K562 (cell line): Measurements from ENCODE around the gene ACTN1. TPM values are rescaled to one million over a fixed set of nuclear protein-coding genes. Genes with fewer than 3 reads are reported as not detected.

Source experiments
- ATAC-seq: fragments of 200-7000 bp; cut with Tn5 transposase; 3 replicates; pipeline ENCODE4 v1.9.1; 2020; ENCODE audit warnings: moderate library complexity
- BruUV-seq: library from RNA; stranded (reverse); fragments of 400-500 nt; replicated peaks from 2 replicates; lab custom pipeline; 2021; lab: Mats Ljungman, UMichigan
- CTCF ChIA-PET: fragments of 300-600 bp; formaldehyde crosslinking; extraction: SDS; loops from one replicate; lab custom pipeline; 2021; ENCODE audit warnings: low intra/inter-chr PET ratio; lab: Yijun Ruan, JAX
- POLR2A ChIA-PET: fragments of 300-600, 350-650 bp; sonication (Branson Sonifier 250); formaldehyde crosslinking; extraction: SDS; loops from one replicate; lab custom pipeline; 2021; ENCODE audit warnings: antibody characterized with exemption, inconsistent platforms; lab: Yijun Ruan, JAX
- DNase-seq, 4 experiments: peaks; one replicate each; pipeline versions ENCODE4 v3.0.0 to v3.0.0-alpha.2; 2011 to 2018; ENCODE audit warnings: low spot score in 3 of 4, mixed read lengths in 3 of 4; ENCODE audit errors: extremely low read depth in 1 of 4
- FAIRE-seq: peaks from 2 replicates; lab custom pipeline; 2011; peaks lifted over from hg19 to GRCh38; lab: Jason Lieb, UNC
- H2AFZ ChIP-seq: 2 replicates; pipeline ENCODE4 v1.6.0; 2011; ENCODE audit warnings: low read depth, low read length, control low read depth, inconsistent platforms
- H3K27ac ChIP-seq: fragments of 200-600 bp; 3 replicates; pipeline ENCODE4 v1.8.0; 2011; ENCODE audit warnings: low read depth, mild to moderate bottlenecking, control low read depth, inconsistent platforms, low read length, moderate library complexity, mixed read lengths; ENCODE audit errors: extremely low read depth
- H3K27me3 ChIP-seq, 2 experiments: fragments of 300-600 bp in 1 of 2; 2 replicates in 1 of 2; 3 replicates in 1 of 2; pipeline versions ENCODE4 v1.6.0 to v1.8.0; 2011; ENCODE audit warnings: inconsistent platforms in 2 of 2, low read length in 2 of 2, mild to moderate bottlenecking in 1 of 2, mixed read lengths in 1 of 2, moderate library complexity in 1 of 2; ENCODE audit not compliant: control insufficient read depth in 2 of 2, insufficient read depth in 2 of 2
- H3K36me3 ChIP-seq: fragments of 300-600 bp; 3 replicates; pipeline ENCODE4 v1.8.0; 2011; ENCODE audit warnings: mild to moderate bottlenecking, low read length, inconsistent platforms; ENCODE audit not compliant: control insufficient read depth, insufficient read depth
- H3K4me1 ChIP-seq, 2 experiments: fragments of 200-600 bp in 1 of 2; replicated peaks in 1 of 2; 2 replicates in 1 of 2; 3 replicates in 1 of 2; pipeline versions ENCODE4 v1.5.1 to v1.8.0; 2011; ENCODE audit warnings: inconsistent platforms in 2 of 2, low read length in 2 of 2, mild to moderate bottlenecking in 1 of 2, mixed read lengths in 1 of 2, moderate library complexity in 1 of 2; ENCODE audit not compliant: control insufficient read depth in 2 of 2, insufficient read depth in 2 of 2
- H3K4me2 ChIP-seq: 2 replicates; pipeline ENCODE4 v1.6.1; 2011; ENCODE audit warnings: low read length, control low read depth, inconsistent platforms, mixed read lengths; ENCODE audit not compliant: insufficient read depth
- H3K4me3 ChIP-seq: fragments of 200-600 bp; sonication (generic), shearing (Covaris generic); 2 replicates; pipeline ENCODE4 v1.5.1; 2016; ENCODE audit warnings: control low read depth, inconsistent platforms
- H3K79me2 ChIP-seq: fragments of 200-600 bp; 3 replicates; pipeline ENCODE4 v1.8.0; 2011; ENCODE audit warnings: low read length, inconsistent platforms; ENCODE audit not compliant: control insufficient read depth, insufficient read depth
- H3K9ac ChIP-seq, 2 experiments: 2 replicates each; pipeline versions ENCODE4 v1.6.0 to v1.6.1; 2011; ENCODE audit warnings: low read depth in 2 of 2, low read length in 2 of 2, control low read depth in 1 of 2, inconsistent platforms in 1 of 2, mild to moderate bottlenecking in 1 of 2, mixed read lengths in 1 of 2; ENCODE audit not compliant: insufficient read depth in 1 of 2
- H3K9me1 ChIP-seq: one replicate; pipeline ENCODE4 v1.6.0; 2011; ENCODE audit warnings: inconsistent platforms, mild to moderate bottlenecking, low read length, moderate library complexity; ENCODE audit not compliant: control insufficient read depth, insufficient read depth
- H3K9me3 ChIP-seq: replicated peaks from 2 replicates; pipeline ENCODE4 v1.5.1; 2011; ENCODE audit warnings: low read depth, low read length, inconsistent platforms; ENCODE audit not compliant: control insufficient read depth, insufficient read depth
- H4K20me1 ChIP-seq: replicated peaks from 2 replicates; pipeline ENCODE4 v1.6.1; 2011; ENCODE audit warnings: low read length, inconsistent platforms, mixed read lengths; ENCODE audit not compliant: control insufficient read depth, insufficient read depth
- CCNT2 ChIP-seq: IDR thresholded peaks from 2 replicates; pipeline ENCODE4 v1.6.1; 2011; ENCODE audit warnings: borderline replicate concordance, low read depth, mild to moderate bottlenecking, moderate library complexity, mixed read lengths, low read length; ENCODE audit not compliant: insufficient read length; ENCODE audit errors: extremely low read depth
- FOXA3 ChIP-seq, 2 experiments: fragments of 450-650 bp in 1 of 2; sonication (generic) in 1 of 2; formaldehyde crosslinking; IDR thresholded peaks in 1 of 2; conservative IDR thresholded peaks in 1 of 2; 2 replicates each; pipeline versions ENCODE4 v1.4.0 to v1.8.0; 2020 to 2022; ENCODE audit warnings: mild to moderate bottlenecking in 2 of 2, missing genetic modification reagents in 1 of 2
- HDGF ChIP-seq: fragments of 450-650 bp; IDR thresholded peaks from 2 replicates; pipeline ENCODE4 v1.6.1; 2016
- KAT2B ChIP-seq: IDR thresholded peaks from one replicate; pipeline ENCODE4 v1.6.1; 2012; ENCODE audit warnings: low read depth, mild to moderate bottlenecking, control low read depth, inconsistent platforms, low read length, moderate library complexity
- NCOA2 ChIP-seq, 2 experiments: fragments of 450-650 bp; IDR thresholded peaks; 2 replicates each; pipeline ENCODE4 v1.6.1; 2018; ENCODE audit warnings: mild to moderate bottlenecking in 2 of 2, moderate library complexity in 1 of 2; ENCODE audit not compliant: partially characterized antibody in 2 of 2
- NCOR1 ChIP-seq: fragments of 450-650 bp; IDR thresholded peaks from 2 replicates; pipeline ENCODE4 v1.6.1; 2016; ENCODE audit warnings: mild to moderate bottlenecking, moderate library complexity
- NFATC3 ChIP-seq: fragments of 450-650 bp; IDR thresholded peaks from 2 replicates; pipeline ENCODE4 v1.6.1; 2017; ENCODE audit warnings: mild to moderate bottlenecking
- SAFB2 ChIP-seq: fragments of 200-400 bp; formaldehyde crosslinking; IDR thresholded peaks from 2 replicates; pipeline ENCODE4 v1.6.1; 2018; ENCODE audit warnings: borderline replicate concordance, low read length, low read depth, moderate library complexity; ENCODE audit not compliant: severe bottlenecking
- SIN3A ChIP-seq, 2 experiments: fragments of 150-350 bp in 1 of 2; IDR thresholded peaks; 2 replicates each; pipeline ENCODE4 v1.6.1; 2011 to 2016; ENCODE audit warnings: borderline replicate concordance in 2 of 2, low read depth in 2 of 2, low read length in 2 of 2, mild to moderate bottlenecking in 2 of 2, moderate library complexity in 2 of 2; ENCODE audit not compliant: control insufficient read depth in 1 of 2
- SRSF9 ChIP-seq: fragments of 200-400 bp; formaldehyde crosslinking; IDR thresholded peaks from 2 replicates; pipeline ENCODE4 v1.6.1; 2017; ENCODE audit warnings: low read depth, low read length, borderline replicate concordance
- STAG1 ChIP-seq: sonication (generic); formaldehyde crosslinking; IDR thresholded peaks from 2 replicates; pipeline ENCODE4 v1.5.0; 2020; ENCODE audit warnings: missing genetic modification reagents, borderline replicate concordance
- ZBTB7A ChIP-seq: IDR thresholded peaks from 2 replicates; pipeline ENCODE4 v1.6.1; 2011; ENCODE audit warnings: low read depth, mild to moderate bottlenecking, low read length, moderate library complexity, borderline replicate concordance; ENCODE audit not compliant: control insufficient read depth
- ZC3H8 ChIP-seq: fragments of 450-650 bp; IDR thresholded peaks from 2 replicates; pipeline ENCODE4 v1.6.1; 2017
- ZNF280A ChIP-seq: fragments of 450-650 bp; IDR thresholded peaks from 2 replicates; pipeline ENCODE4 v1.6.1; 2018; ENCODE audit warnings: mild to moderate bottlenecking, low read depth; ENCODE audit not compliant: partially characterized antibody
- ZNF512 ChIP-seq: IDR thresholded peaks from 2 replicates; pipeline ENCODE4 v1.6.1; 2016; ENCODE audit warnings: missing genetic modification characterization, missing compliant biosample characterization
- ZNF561 ChIP-seq: fragments of 450-650 bp; formaldehyde crosslinking; conservative IDR thresholded peaks from 2 replicates; pipeline ENCODE4 v1.4.0; 2020; ENCODE audit warnings: mild to moderate bottlenecking, moderate library complexity
- ZNF644 ChIP-seq: fragments of 200-800 bp; sonication (Bioruptor generic); IDR thresholded peaks from 2 replicates; pipeline ENCODE4 v1.6.1; 2016; ENCODE audit warnings: low read depth, missing genetic modification characterization, missing compliant biosample characterization
- ZNF740 ChIP-seq, 3 experiments: fragments of 200-800 bp in 1 of 3; sonication (Bioruptor generic) in 1 of 3; sonication (generic) in 1 of 3; formaldehyde crosslinking in 1 of 3; IDR thresholded peaks; 2 replicates each; pipeline versions ENCODE4 v1.6.1 to v1.8.0; 2016 to 2022; ENCODE audit warnings: mild to moderate bottlenecking in 2 of 3, missing compliant biosample characterization in 2 of 3, missing genetic modification characterization in 2 of 3, missing genetic modification reagents in 1 of 3
- WGBS: fragments of 100-300 bp; shearing (Covaris generic); methylation state at CpG from one replicate; pipeline ENCODE4 v1.1.6; 2016; ENCODE audit warnings: low coverage, mixed read lengths; ENCODE audit not compliant: insufficient coverage; ENCODE audit errors: missing lambda C conversion rate; 5-methylcytosine and 5-hydroxymethylcytosine counted together
- in situ Hi-C: fragments of 300-500 bp; cut with MboI; formaldehyde crosslinking; loops from 4 replicates; pipeline ENCODE4 v1.15.0; 2018; ENCODE audit warnings: inconsistent platforms, mixed read lengths
- intact Hi-C: fragments of 100-400 bp; cut with micrococcal nuclease; formaldehyde crosslinking; loops from 2 replicates; pipeline ENCODE4 v1.14.2; 2022
- polyA plus RNA-seq, 8 experiments: library from polyadenylated mRNA; depleted of rRNA in 4 of 8; stranded (reverse) in 5 of 8; unstranded in 3 of 8; fragments of >200 nt; fragmentation: Nextera tagmentation in 2 of 8; fragmentation: Illumina TruSeq in 1 of 8; extraction: Ambion mirVana in 2 of 8; extraction: Trizol in 1 of 8; gene quantifications; 2 replicates each; pipeline versions ENCODE4 v1.2.1 to v1.2.3, GENCODE V29; 2011 to 2014; ENCODE audit warnings: inconsistent platforms in 1 of 8, missing spikeins in 1 of 8
- total RNA-seq, 7 experiments: library from RNA; depleted of rRNA in 6 of 7; stranded (reverse); fragments of >200 nt in 6 of 7; fragmentation: Illumina TruSeq in 2 of 7; extraction: Trizol in 2 of 7; gene quantifications; 2 replicates each; pipeline versions ENCODE4 v1.2.1 to v1.2.3, GENCODE V29; 2011 to 2021; ENCODE audit warnings: low replicate concordance in 1 of 7

Gene ACTN1
- total and polyA plus RNA-seq, 9 of the 15 experiments (the other 6 are each of a cell fraction or from before 2014, with no cell fraction given), result 2.2 to 67.7 (median 34.5) TPM

GRCh38 chr14:68957775-68958174 is 21.3 kb downstream of the ACTN1 start:
- Histone ChIP-seq H2AFZ (no peak overlapping the region), H4K20me1 (no peaks in the 10 kb centered on the region), H3K9me1 (no peaks in the 10 kb centered on the region), H3K27ac (no peak overlapping the region), H3K79me2 (peaks cover 31% of the 10 kb centered on the region; the same call in 2 of the 3 replicates), H3K27me3 (no peaks in the 10 kb centered on the region), H3K9me3 (no peaks in the 10 kb centered on the region), H3K4me1 (peaks cover 14 to 16% of the 10 kb centered on the region in 2 experiments; a peak in 4 of 5 replicates), H3K9ac (no peak overlapping the region), H3K36me3 (peaks cover 4% of the 10 kb centered on the region; the same call in 2 of the 3 replicates), H3K4me3 (no peak overlapping the region), H3K4me2 (no peak overlapping the region)
- ChIA-PET CTCF (no interaction called here), POLR2A (no interaction called here)
- 90% methylated on average over 12 of the region's 12 CpGs for WGBS
- FAIRE-seq (no peak), ATAC-seq (no peak), DNase-seq (no peak)
- in situ Hi-C loops (no loop called here), intact Hi-C loops (no loop called here)
- no TSS peak for BruUV-seq
- TF ChIP-seq FOXA3 (CRISPR knock-in tag; conservative IDR thresholded peaks at IDR 0.05 in 1 of 2, IDR thresholded peaks at IDR 0.05 in 1 of 2) (no peak), ZNF644 (tag) (no peak), SRSF9 (no peak), SIN3A (IDR thresholded peaks at IDR 0.05; ENCODE audit: borderline replicate concordance in 2 of 2, control insufficient read depth in 1 of 2, low read depth in 2 of 2, low read length in 2 of 2) (no peak), HDGF (no peak), KAT2B (no peak), NCOR1 (no peak), ZBTB7A (no peak), NCOA2 (IDR thresholded peaks at IDR 0.05; ENCODE audit: partially characterized antibody in 2 of 2) (no peak), ZNF740 (CRISPR knock-in tag; IDR thresholded peaks at IDR 0.05) (no peak), ZNF740 (tag; IDR thresholded peaks at IDR 0.05) (no peak), ZNF280A (no peak), STAG1 (CRISPR knock-in tag) (no peak), SAFB2 (no peak), NFATC3 (no peak), ZNF512 (tag) (no peak), ZNF561 (CRISPR knock-in tag) (no peak), CCNT2 (no peak), ZC3H8 (no peak)
